ENCODE measurements around the gene LIME1. TPM values are rescaled to one million over a fixed set of nuclear protein-coding genes. Genes with fewer than 3 reads are reported as not detected.

Gene LIME1
- total RNA-seq, 1 donor from 2014 or later, result 7.3 TPM

- no peak for DNase-seq (ENCODE audit: low spot score)
These were observed 13.4 kb downstream of the LIME1 start for GRCh38 chr20:63749597-63750508.

GRCh38 chr20:63750807-63751470 lies 14.5 kb downstream of the LIME1 start:
- no peak for DNase-seq (ENCODE audit: low spot score)

- no peak for DNase-seq (ENCODE audit: low spot score)
These were observed 15.2 kb downstream of the LIME1 start for GRCh38 chr20:63751471-63752271.

GRCh38 chr20:63752411-63753101 lies 16.1 kb downstream of the LIME1 start:
- no peak for DNase-seq (ENCODE audit: low spot score)

- DNase-seq (ENCODE audit: low spot score), result no peak
These were observed 16.9 kb downstream of the LIME1 start for GRCh38 chr20:63753381-63753780.

GRCh38 chr20:63754008-63754407 lies 17.5 kb downstream of the LIME1 start:
- no peak for DNase-seq (ENCODE audit: low spot score)

GRCh38 chr20:63755933-63756647 lies 19.6 kb downstream of the LIME1 start:
- no peak for DNase-seq (ENCODE audit: low spot score)

GRCh38 chr20:63756648-63756991 lies 20.2 kb downstream of the LIME1 start:
- no peak for DNase-seq (ENCODE audit: low spot score)

- no peak for DNase-seq (ENCODE audit: low spot score)
These were observed 21.7 kb downstream of the LIME1 start for GRCh38 chr20:63758152-63758551.

- no peak for DNase-seq (ENCODE audit: low spot score)
These were observed 23.0 kb downstream of the LIME1 start for GRCh38 chr20:63759377-63759901.

- no peak for DNase-seq (ENCODE audit: low spot score)
These were observed 28.8 kb downstream of the LIME1 start for GRCh38 chr20:63765082-63765873.

GRCh38 chr20:63765902-63766301 lies 29.4 kb downstream of the LIME1 start:
- DNase-seq (ENCODE audit: low spot score), result no peak

- DNase-seq (ENCODE audit: low spot score), result no peak
These were observed 30.4 kb downstream of the LIME1 start for GRCh38 chr20:63766695-63767426.

- no peak for DNase-seq (ENCODE audit: low spot score)
These were observed 31.0 kb downstream of the LIME1 start for GRCh38 chr20:63767456-63767855.

- DNase-seq (ENCODE audit: low spot score), result no peak
These were observed 31.4 kb downstream of the LIME1 start for GRCh38 chr20:63767886-63768285.

GRCh38 chr20:63768591-63769515 lies 32.4 kb downstream of the LIME1 start:
- DNase-seq (ENCODE audit: low spot score), result no peak

- no peak for DNase-seq (ENCODE audit: low spot score)
These were observed 33.5 kb downstream of the LIME1 start for GRCh38 chr20:63769891-63770474.

Data from ureter (tissue), 1 donor.